Left lung (tissue), 10 donors: ENCODE results near the gene STIM2. TPM values are rescaled to one million over a fixed set of nuclear protein-coding genes. Genes with fewer than 3 reads are reported as not detected.
A peak's percentile ranks its signal among the peaks of the same experiment; 100 is the strongest.

Source experiments
- ATAC-seq: fragments of 200-7000 bp; cut with Tn5 transposase; one replicate; pipeline ENCODE4 v1.9.1; 2020; ENCODE audit warnings: moderate library complexity
- DNase-seq, 4 donors: peaks; one replicate each; pipeline ENCODE4 v3.0.0-alpha.2; 2013 to 2020
- H3K27ac ChIP-seq, 2 donors: fragments of 200-600 bp; sonication (generic) in 1 of 2; one replicate each; pipeline versions ENCODE4 v1.5.0 to v1.8.0; 2020 to 2021
- H3K27me3 ChIP-seq, 2 donors: fragments of 200-600 bp; sonication (generic) in 1 of 2; one replicate each; pipeline versions ENCODE4 v1.5.0 to v1.8.0; 2020 to 2021
- H3K36me3 ChIP-seq, 2 donors: fragments of 200-600 bp; sonication (generic) in 1 of 2; one replicate each; pipeline versions ENCODE4 v1.5.0 to v1.8.0; 2020 to 2021
- H3K4me1 ChIP-seq, 2 donors: fragments of 200-600 bp; one replicate each; pipeline ENCODE4 v1.8.0; 2021
- H3K4me3 ChIP-seq, 2 donors: fragments of 200-600 bp; sonication (generic) in 1 of 2; one replicate each; pipeline versions ENCODE4 v1.5.0 to v1.8.0; 2020 to 2021; ENCODE audit warnings: mild to moderate bottlenecking in 1 of 2
- H3K9me3 ChIP-seq, 2 donors: fragments of 200-600 bp; sonication (generic) in 1 of 2; one replicate each; pipeline versions ENCODE4 v1.5.0 to v1.8.0; 2020 to 2021
- intact Hi-C, 2 donors: fragments of 100-400 bp; cut with DNase I; formaldehyde crosslinking; loops; one replicate each; pipeline versions ENCODE4 v1.11.2 to v1.14.2; 2022
- polyA plus RNA-seq, 6 donors: library from polyadenylated mRNA; unstranded; fragments of 120-200 nt; gene quantifications; one replicate each; pipeline ENCODE4 v1.2.1, GENCODE V29; 2013; ENCODE audit not compliant: insufficient read length in 6 of 6
- total RNA-seq, 2 donors: library from RNA; stranded (reverse); fragmentation: NEBNext Ultra II Directional; extraction: Animal tissue kit (Norgen Biotek cat#: 25700); gene quantifications; one replicate each; pipeline ENCODE4 v1.2.1, GENCODE V29; 2021
- TF ChIP-seq, protein P1 (sequence below), 2 donors: fragments of 200-600 bp; sonication (generic) in 1 of 2; IDR thresholded peaks; one replicate each; pipeline versions ENCODE4 v1.5.0 to v1.8.0; 2021; ENCODE audit warnings: antibody characterized with exemption in 2 of 2
- donor health status: DM: no; HTN: yes; CAD: no.
- donor health status: DM: no; HTN: no; CAD: no.

STIM2 gene
- total and polyA plus RNA-seq, 8 donors = 29.1 to 62.7 (median 53.2) TPM

DNA sequence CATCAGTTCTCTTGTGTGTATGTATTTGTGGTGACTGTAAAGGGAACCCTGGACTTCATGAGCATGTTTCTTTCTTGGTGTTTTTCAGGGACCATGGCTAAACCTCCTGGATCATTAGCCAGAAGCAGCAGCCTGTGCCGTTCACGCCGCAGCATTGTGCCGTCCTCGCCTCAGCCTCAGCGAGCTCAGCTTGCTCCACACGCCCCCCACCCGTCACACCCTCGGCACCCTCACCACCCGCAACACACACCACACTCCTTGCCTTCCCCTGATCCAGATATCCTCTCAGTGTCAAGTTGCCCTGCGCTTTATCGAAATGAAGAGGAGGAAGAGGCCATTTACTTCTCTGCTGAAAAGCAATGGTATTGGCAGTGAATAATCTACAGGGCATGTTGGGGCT is 157.0 kb downstream of the STIM2 start:
- Histone ChIP-seq H3K36me3 (peaks cover 0 to 35% of the 10 kb centered on the region in 2 donors), H3K9me3 (no peaks in the 10 kb centered on the region), H3K27me3 (no peaks in the 10 kb centered on the region), H3K27ac (no peak overlapping the region), H3K4me3 (no peak overlapping the region), H3K4me1 (no peaks in the 10 kb centered on the region)
- TF ChIP-seq, protein P1, sequence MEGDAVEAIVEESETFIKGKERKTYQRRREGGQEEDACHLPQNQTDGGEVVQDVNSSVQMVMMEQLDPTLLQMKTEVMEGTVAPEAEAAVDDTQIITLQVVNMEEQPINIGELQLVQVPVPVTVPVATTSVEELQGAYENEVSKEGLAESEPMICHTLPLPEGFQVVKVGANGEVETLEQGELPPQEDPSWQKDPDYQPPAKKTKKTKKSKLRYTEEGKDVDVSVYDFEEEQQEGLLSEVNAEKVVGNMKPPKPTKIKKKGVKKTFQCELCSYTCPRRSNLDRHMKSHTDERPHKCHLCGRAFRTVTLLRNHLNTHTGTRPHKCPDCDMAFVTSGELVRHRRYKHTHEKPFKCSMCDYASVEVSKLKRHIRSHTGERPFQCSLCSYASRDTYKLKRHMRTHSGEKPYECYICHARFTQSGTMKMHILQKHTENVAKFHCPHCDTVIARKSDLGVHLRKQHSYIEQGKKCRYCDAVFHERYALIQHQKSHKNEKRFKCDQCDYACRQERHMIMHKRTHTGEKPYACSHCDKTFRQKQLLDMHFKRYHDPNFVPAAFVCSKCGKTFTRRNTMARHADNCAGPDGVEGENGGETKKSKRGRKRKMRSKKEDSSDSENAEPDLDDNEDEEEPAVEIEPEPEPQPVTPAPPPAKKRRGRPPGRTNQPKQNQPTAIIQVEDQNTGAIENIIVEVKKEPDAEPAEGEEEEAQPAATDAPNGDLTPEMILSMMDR (IDR thresholded peaks at IDR 0.05) = no peak
- intact Hi-C loops = no loop called here
- ATAC-seq (no peak), DNase-seq (peak in 1 of 4 donors; percentile 63)

DNA sequence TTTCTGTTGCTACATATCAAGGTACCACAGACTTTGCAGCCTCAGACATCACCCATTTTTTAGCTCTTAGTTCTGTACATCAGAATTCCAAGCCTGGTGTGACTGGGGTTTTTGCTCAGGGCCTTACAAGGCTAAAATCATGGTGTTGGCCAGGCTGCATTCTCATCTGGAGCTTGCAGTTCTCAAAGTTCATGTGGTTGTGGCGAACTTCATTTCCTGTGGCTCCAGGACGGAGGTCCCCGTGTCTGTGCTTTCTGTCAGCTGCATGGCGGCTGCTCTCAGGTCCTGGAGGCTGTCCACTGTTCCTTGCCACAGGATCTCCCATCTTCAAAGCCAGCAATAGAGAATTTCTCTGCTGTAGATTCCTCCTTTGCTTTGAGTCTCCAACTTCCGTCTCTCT is 157.4 kb downstream of the STIM2 start:
- TF ChIP-seq, protein P1 (IDR thresholded peaks at IDR 0.05) = no peak
- no peaks in the 10 kb centered on the region for H3K9me3 ChIP-seq
- H3K27me3 ChIP-seq = no peaks in the 10 kb centered on the region
- ATAC-seq (no peak), DNase-seq (no peak)
- H3K4me3 ChIP-seq = no peak overlapping the region
- H3K27ac ChIP-seq = no peak overlapping the region
- H3K4me1 ChIP-seq = no peaks in the 10 kb centered on the region
- H3K36me3 ChIP-seq = peaks cover 0 to 39% of the 10 kb centered on the region in 2 donors
- intact Hi-C loops = no loop called here

DNA sequence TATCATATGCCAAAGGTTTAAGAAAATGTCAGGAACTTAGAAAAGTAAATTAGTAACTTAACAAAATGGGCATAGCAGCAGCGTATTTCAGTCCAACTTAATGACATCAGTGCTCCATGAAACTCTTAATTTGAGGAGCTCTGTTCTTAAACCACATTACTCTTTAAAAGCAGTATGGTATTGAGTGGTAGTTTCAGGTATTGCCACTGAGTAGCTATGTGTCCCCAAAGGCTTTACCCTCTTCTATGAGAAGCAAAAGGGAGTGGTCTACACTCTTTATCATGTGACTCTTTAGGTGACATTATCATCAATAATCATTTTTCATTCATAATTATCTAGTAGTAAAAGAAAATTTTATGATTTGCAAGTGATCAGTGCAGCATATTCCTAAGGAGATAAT is 158.3 kb downstream of the STIM2 start:
- Histone ChIP-seq H3K27me3 (no peaks in the 10 kb centered on the region), H3K27ac (no peak overlapping the region), H3K9me3 (no peaks in the 10 kb centered on the region), H3K4me3 (no peak overlapping the region), H3K36me3 (peaks cover 0 to 46% of the 10 kb centered on the region in 2 donors), H3K4me1 (no peaks in the 10 kb centered on the region)
- intact Hi-C loops = no loop called here
- ATAC-seq (no peak), DNase-seq (no peak)
- TF ChIP-seq, protein P1 (IDR thresholded peaks at IDR 0.05) = no peak

DNA sequence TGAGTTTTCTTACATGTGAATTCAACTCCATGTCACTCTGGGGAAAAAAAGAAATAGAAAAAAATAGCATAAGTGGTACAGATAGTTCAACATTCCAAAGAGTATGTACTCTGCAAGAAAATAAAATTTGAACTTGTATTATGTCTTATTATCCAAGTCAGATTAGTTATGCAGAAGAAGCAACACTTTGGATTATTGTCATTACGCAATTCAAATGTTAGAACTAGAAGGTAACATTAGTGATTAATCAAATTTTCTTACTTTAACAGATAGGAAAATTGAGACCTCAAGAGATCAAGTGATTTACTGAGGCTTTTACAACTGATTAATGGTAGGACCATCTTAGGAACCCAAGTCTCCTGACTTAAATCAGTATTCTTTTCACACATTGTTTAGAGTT is 159.1 kb downstream of the STIM2 start:
- H3K9me3 ChIP-seq = no peaks in the 10 kb centered on the region
- no peaks in the 10 kb centered on the region for H3K4me1 ChIP-seq
- TF ChIP-seq, protein P1 (IDR thresholded peaks at IDR 0.05) = no peak
- no peaks in the 10 kb centered on the region for H3K27me3 ChIP-seq
- H3K27ac ChIP-seq = no peak overlapping the region
- ATAC-seq = no peak
- no peak for DNase-seq
- intact Hi-C loops = no loop called here
- H3K4me3 ChIP-seq = no peak overlapping the region
- peaks cover 0 to 46% of the 10 kb centered on the region in 2 donors for H3K36me3 ChIP-seq

DNA sequence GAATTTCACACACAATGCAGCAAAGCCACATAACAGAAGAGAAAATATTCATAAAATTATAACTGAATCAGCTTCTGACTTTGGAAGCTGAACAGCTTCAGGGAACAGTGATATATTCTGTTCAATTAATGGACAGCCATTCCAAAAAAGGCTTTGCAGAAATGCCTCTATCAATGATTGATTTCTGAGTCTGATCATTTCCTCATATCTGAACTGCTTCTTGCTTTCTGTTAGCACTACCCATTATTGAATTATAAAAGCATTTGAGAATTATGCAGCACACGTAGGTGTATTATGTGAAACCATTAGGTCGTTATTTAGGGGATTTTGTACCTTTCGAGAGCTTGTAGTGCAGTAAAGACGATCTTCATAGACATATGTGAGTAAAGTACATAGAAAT is 159.6 kb downstream of the STIM2 start:
- Histone ChIP-seq H3K27me3 (no peaks in the 10 kb centered on the region), H3K9me3 (no peaks in the 10 kb centered on the region), H3K4me1 (no peaks in the 10 kb centered on the region), H3K36me3 (peaks cover 0 to 46% of the 10 kb centered on the region in 2 donors), H3K4me3 (no peak overlapping the region), H3K27ac (no peak overlapping the region)
- ATAC-seq (no peak), DNase-seq (no peak)
- intact Hi-C loops = no loop called here
- TF ChIP-seq, protein P1 (IDR thresholded peaks at IDR 0.05) = no peak
